IMR-90 (cell line): ENCODE data around the gene ACSL3.

Experiments
- CEBPB ChIP-seq: IDR thresholded peaks from 2 replicates; pipeline ENCODE4 v1.6.1; 2012; ENCODE audit warnings: low read depth, low read length, improper control_type of control experiment
- CTCF ChIP-seq: conservative IDR thresholded peaks from 2 replicates; pipeline ENCODE4 v1.5.1; 2012; ENCODE audit warnings: mild to moderate bottlenecking, low read depth, low read length, improper control_type of control experiment
- ELK1 ChIP-seq: fragments of 150-350 bp; IDR thresholded peaks from 2 replicates; pipeline ENCODE4 v1.6.1; 2016; ENCODE audit warnings: low read depth, mild to moderate bottlenecking, low read length, moderate library complexity, borderline replicate concordance
- FOS ChIP-seq: fragments of 150-350 bp; IDR thresholded peaks from 2 replicates; pipeline ENCODE4 v1.6.1; 2016; ENCODE audit warnings: low read depth, low read length
- MAFK ChIP-seq: IDR thresholded peaks from 2 replicates; pipeline ENCODE4 v1.6.1; 2012; ENCODE audit warnings: low read depth, low read length, improper control_type of control experiment
- POLR2A ChIP-seq: IDR thresholded peaks from 2 replicates; pipeline ENCODE4 v1.6.1; 2012; ENCODE audit warnings: mild to moderate bottlenecking, low read depth, low read length
- RAD21 ChIP-seq: IDR thresholded peaks from 2 replicates; pipeline ENCODE4 v1.6.1; 2012; ENCODE audit warnings: low read length, improper control_type of control experiment
- SMC3 ChIP-seq: fragments of 150-350 bp; IDR thresholded peaks from 2 replicates; pipeline ENCODE4 v1.6.1; 2016; ENCODE audit warnings: low read depth, mild to moderate bottlenecking, antibody characterized with exemption, low read length, moderate library complexity
- USF2 ChIP-seq: fragments of 150-350 bp; IDR thresholded peaks from 2 replicates; pipeline ENCODE4 v1.6.1; 2017; ENCODE audit warnings: mild to moderate bottlenecking, antibody characterized with exemption, low read length, low read depth

GRCh38 chr2:222887124-222887523 is 26.3 kb downstream of the ACSL3 start:
- TF ChIP-seq CEBPB, result no peak
- TF ChIP-seq USF2, result no peak
- no peak for TF ChIP-seq FOS
- TF ChIP-seq ELK1, result no peak
- TF ChIP-seq CTCF, result no peak
- no peak for TF ChIP-seq SMC3
- TF ChIP-seq POLR2A, result no peak
- no peak for TF ChIP-seq RAD21
- TF ChIP-seq MAFK, result no peak
